ENCODE results near the gene ZNF317. TPM values are rescaled to one million over a fixed set of nuclear protein-coding genes. Genes with fewer than 3 reads are reported as not detected.

The ZNF317 gene
- 13.5 and 22.2 TPM in 2 replicates for total RNA-seq

GRCh38 chr19:9140159-9140874 is at the start of gene ZNF317:
ZNF317 (plus strand) TSS chr19:9140397; CDS start chr19:9156017, 15,620 bp downstream.

DNA sequence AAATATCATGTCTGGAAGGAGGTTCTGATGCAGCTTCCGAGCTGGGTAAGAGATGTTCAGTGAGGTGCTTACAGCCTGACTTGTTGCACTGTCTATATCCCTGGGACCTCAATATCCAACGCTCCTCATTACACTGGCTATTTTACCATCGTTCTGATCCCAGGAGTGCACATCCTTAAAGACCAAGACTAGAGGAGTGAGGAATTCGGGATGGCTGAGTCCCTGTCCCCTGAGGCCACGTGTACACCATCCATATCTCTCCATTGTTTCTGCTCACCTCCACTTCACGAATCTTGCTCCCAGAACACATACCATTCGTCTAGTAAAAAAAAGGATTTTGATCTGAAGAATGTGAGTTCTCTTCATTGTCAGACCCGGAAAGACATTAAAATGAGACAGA is 32.8 kb upstream of the ZNF317 start, which contains the start of gene OR7G2:
Gene OR7G2 (minus strand): TSS at position 101 of the 400 bp plus-strand sequence. CDS start 4,232 bp downstream, outside the sequence.

GRCh38 chr19:9115307-9115813 is 24.8 kb upstream of the ZNF317 start, which contains the start of gene OR7G1:
OR7G1 (minus strand) TSS chr19:9115763; CDS start chr19:9115763, 0 bp downstream.

DNA sequence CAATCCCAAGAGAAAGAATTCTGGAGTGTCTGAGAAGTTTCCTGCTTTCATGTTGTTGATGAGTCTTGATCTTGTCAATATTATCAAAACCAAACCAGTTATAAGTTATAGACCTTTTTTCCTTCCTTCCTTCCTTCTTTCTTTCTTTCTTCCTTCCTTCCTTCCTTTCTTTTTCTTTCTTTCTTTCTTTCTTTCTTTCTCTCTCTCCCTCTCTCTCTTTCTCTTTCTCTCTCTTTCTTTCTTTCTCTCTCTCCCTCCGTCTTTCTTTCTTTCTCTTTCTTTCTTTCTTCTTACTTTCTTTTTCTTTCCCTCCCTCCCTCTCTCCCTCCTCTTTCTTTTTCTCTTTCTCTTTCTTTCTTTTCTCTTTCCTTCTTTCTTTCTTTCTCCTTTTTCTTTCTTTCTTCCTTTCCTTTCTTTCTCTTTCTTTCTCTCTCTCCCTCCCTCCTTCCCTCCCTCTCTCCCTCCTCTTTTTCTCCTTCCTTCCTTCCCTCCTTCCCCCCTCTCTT is 13.2 kb upstream of the ZNF317 start, which contains the start of gene OR7G3:
Gene OR7G3 (minus strand): TSS at position 51 of the 506 bp plus-strand sequence. CDS start 0 bp downstream, at position 51.

GRCh38 chr19:9178901-9179300 is 38.7 kb downstream of the ZNF317 start, which contains the start of gene OR7D2:
OR7D2 (plus strand) TSS chr19:9178979; CDS start chr19:9185782, 6,803 bp downstream.

Other genes starting within 250 kb of the ZNF317 start
- not detected in 2 replicates for gene MUC16, start 130.0 kb upstream of the ZNF317 start, total RNA-seq
- under 0.01 TPM in 1 of 2 replicates, not detected in the other for gene OR1M1, start 53.3 kb upstream of the ZNF317 start, total RNA-seq
- not detected in 2 replicates for gene OR7G2, start 32.9 kb upstream of the ZNF317 start, total RNA-seq
- gene OR7G1, start 24.6 kb upstream of the ZNF317 start, total RNA-seq = not detected in 2 replicates
- gene OR7G3, start 13.4 kb upstream of the ZNF317 start, total RNA-seq = not detected in 2 replicates
- 0.33 TPM in 1 of 2 replicates, not detected in the other for gene OR7D2, start 38.6 kb downstream of the ZNF317 start, total RNA-seq
- not detected in 2 replicates for gene OR7D4, start 79.2 kb downstream of the ZNF317 start, total RNA-seq
- not detected in 2 replicates for gene OR7E24, start 110.5 kb downstream of the ZNF317 start, total RNA-seq
- 10.4 and 12.4 TPM in 2 replicates for gene ZNF699, start 169.4 kb downstream of the ZNF317 start, total RNA-seq
- 15.2 and 19.3 TPM in 2 replicates for gene ZNF559, start 183.8 kb downstream of the ZNF317 start, total RNA-seq
- 1.3 and 1.9 TPM in 2 replicates for gene ZNF177, start 222.6 kb downstream of the ZNF317 start, total RNA-seq